ENCODE data around the gene HOPX. TPM values are rescaled to one million over a fixed set of nuclear protein-coding genes. Genes with fewer than 3 reads are reported as not detected.

Gene HOPX
- total RNA-seq, 2 donors from 2014 or later = 12.2 to 117 TPM

DNA sequence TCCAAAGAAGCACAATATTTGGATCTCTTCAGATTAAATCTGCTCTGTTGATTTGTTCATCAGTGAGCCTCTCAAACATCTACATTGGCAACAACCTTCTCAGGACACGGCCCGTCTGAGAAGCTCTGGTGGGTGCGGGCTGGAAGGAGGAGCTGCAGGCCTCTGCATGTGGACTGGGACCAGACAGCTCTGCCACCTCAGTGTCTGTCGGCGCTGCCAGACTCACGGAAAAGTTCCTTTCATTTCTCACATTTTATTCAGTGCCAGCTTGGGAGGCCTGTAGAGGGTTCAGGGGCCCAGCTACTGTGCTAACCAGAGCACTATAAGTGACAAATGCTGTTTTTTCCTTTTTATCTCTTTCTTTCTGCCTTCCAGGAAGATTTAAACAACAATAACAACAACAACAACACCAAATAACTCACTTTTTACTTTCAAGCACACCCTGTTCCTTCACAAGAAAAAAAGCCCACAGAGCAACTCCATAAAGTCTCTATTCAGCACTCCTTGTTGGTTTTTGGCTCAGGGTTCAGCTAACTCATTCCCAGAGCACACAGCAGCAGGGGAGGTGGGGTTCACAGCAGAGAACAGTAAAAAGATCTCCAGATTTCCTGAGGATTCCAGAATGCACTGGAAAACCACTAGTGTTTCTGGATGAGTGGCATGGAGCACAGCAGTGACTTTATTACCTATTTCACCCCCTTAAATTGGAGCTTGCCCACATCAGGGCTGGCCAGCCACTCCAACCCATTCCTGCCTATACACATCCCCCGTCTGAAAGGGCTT, 23.2 kb upstream of the HOPX start:
- no peaks in the 10 kb centered on the region for H3K4me1 ChIP-seq (replicated peaks)
- TF ChIP-seq, protein P1, sequence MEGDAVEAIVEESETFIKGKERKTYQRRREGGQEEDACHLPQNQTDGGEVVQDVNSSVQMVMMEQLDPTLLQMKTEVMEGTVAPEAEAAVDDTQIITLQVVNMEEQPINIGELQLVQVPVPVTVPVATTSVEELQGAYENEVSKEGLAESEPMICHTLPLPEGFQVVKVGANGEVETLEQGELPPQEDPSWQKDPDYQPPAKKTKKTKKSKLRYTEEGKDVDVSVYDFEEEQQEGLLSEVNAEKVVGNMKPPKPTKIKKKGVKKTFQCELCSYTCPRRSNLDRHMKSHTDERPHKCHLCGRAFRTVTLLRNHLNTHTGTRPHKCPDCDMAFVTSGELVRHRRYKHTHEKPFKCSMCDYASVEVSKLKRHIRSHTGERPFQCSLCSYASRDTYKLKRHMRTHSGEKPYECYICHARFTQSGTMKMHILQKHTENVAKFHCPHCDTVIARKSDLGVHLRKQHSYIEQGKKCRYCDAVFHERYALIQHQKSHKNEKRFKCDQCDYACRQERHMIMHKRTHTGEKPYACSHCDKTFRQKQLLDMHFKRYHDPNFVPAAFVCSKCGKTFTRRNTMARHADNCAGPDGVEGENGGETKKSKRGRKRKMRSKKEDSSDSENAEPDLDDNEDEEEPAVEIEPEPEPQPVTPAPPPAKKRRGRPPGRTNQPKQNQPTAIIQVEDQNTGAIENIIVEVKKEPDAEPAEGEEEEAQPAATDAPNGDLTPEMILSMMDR (IDR thresholded peaks at IDR 0.05) = no peak
- TF ChIP-seq POLR2AphosphoS5 (IDR thresholded peaks at IDR 0.05) (no peak), POLR2A (IDR thresholded peaks at IDR 0.05) (no peak)
- no peaks in the 10 kb centered on the region for H3K36me3 ChIP-seq
- H3K27ac ChIP-seq = peak overlapping the region; percentile 27 to 64
- H3K27me3 ChIP-seq (replicated peaks; ENCODE audit: insufficient read depth) = no peaks in the 10 kb centered on the region
- H3K4me3 ChIP-seq = no peak overlapping the region
- DNase-seq (ENCODE audit: low spot score) = peak; percentile 27
- WGBS = 30% methylated on average over 7 of the region's 7 CpGs
- H3K9me3 ChIP-seq = no peaks in the 10 kb centered on the region
- intact Hi-C loops (cut with DNase I) = no loop called here

DNA sequence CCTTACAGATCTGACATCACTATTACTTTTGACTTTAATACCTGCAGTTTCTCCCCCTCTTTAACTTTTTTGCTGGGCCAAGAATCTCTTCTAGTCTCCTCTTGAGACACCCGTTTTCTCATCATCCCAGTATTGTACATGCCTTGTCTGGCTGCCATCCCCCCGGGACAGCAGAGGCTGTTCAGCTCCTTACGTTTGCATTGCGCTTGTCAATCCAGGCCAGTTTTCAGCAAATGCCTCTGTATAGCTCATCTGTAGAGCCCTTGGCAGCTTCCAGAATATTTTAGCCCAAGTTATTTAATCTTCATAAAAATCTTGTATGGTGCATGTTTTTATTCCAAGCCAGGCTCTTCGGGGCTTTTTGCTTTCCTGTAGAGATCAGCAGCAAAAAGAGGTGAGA, 22.3 kb upstream of the HOPX start:
- 34% methylated on average over 5 of the region's 5 CpGs for WGBS

DNA sequence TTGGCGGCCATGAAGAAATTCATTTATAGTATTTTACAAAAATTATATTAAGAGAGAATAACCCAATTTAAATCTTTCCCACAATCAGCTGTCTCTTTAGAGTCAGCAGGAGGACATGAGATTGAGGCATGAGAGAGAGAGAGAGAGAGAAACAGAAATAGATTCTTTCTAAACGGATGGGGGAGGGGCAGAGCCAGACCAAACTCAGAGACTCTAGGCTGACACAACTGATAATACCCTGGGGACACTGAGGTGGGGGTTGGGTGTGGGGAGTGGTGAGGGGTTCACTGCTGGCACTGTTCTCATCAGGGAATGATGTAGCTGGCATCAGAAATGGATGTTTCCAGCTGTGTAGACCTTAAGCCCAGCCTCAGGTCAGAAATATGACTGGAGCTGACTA, 20.5 kb upstream of the HOPX start:
- Histone ChIP-seq H3K9me3 (no peaks in the 10 kb centered on the region), H3K27me3 (replicated peaks; ENCODE audit: insufficient read depth) (no peaks in the 10 kb centered on the region), H3K4me1 (replicated peaks) (no peaks in the 10 kb centered on the region), H3K4me3 (no peak overlapping the region), H3K27ac (no peak overlapping the region), H3K36me3 (no peaks in the 10 kb centered on the region)
- intact Hi-C loops (cut with DNase I) = no loop called here
- TF ChIP-seq POLR2A (IDR thresholded peaks at IDR 0.05) (no peak), POLR2AphosphoS5 (IDR thresholded peaks at IDR 0.05) (no peak)
- TF ChIP-seq, protein P1 (IDR thresholded peaks at IDR 0.05) = no peak
- 86% methylated on average over 2 of the region's 2 CpGs for WGBS
- no peak for DNase-seq (ENCODE audit: low spot score)

More for the DNA sequence above, 22.3 kb upstream of the HOPX start:
- Histone ChIP-seq H3K4me1 (replicated peaks) (no peaks in the 10 kb centered on the region), H3K9me3 (no peaks in the 10 kb centered on the region), H3K27me3 (replicated peaks; ENCODE audit: insufficient read depth) (no peaks in the 10 kb centered on the region), H3K4me3 (no peak overlapping the region), H3K36me3 (no peaks in the 10 kb centered on the region), H3K27ac (peak overlapping the region in 1 of 2 donors; percentile 27)
- intact Hi-C loops (cut with DNase I) = no loop called here
- no peak for DNase-seq (ENCODE audit: low spot score)
- no peak for TF ChIP-seq POLR2AphosphoS5 (IDR thresholded peaks at IDR 0.05)
- TF ChIP-seq POLR2A (IDR thresholded peaks at IDR 0.05) = no peak
- TF ChIP-seq, protein P1 (IDR thresholded peaks at IDR 0.05) = no peak

DNA sequence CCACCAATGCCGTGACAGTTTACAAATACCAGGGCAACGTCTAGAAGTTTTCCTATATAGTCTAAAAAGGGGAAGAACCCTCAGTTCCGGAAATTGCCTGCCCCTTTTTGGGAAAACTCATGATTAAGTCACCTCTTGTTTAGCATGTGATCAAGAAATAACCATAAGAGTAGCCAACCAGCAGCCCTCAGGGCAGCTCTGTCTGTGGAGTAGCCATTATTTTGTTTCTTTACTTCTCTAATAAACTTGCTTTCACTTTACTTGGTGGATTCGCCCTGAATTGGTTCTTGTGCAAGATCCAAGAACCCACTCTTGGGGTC, 20.0 kb upstream of the HOPX start:
- H3K9me3 ChIP-seq = no peaks in the 10 kb centered on the region
- no peak overlapping the region for H3K27ac ChIP-seq
- 93% methylated on average over 4 of the region's 4 CpGs for WGBS
- no peak overlapping the region for H3K4me3 ChIP-seq
- no peak for DNase-seq (ENCODE audit: low spot score)
- no peaks in the 10 kb centered on the region for H3K27me3 ChIP-seq (replicated peaks; ENCODE audit: insufficient read depth)
- no peak for TF ChIP-seq POLR2AphosphoS5 (IDR thresholded peaks at IDR 0.05)
- TF ChIP-seq POLR2A (IDR thresholded peaks at IDR 0.05) = no peak
- TF ChIP-seq, protein P1 (IDR thresholded peaks at IDR 0.05) = no peak
- no peaks in the 10 kb centered on the region for H3K4me1 ChIP-seq (replicated peaks)
- no peaks in the 10 kb centered on the region for H3K36me3 ChIP-seq
- intact Hi-C loops (cut with DNase I) = no loop called here

DNA sequence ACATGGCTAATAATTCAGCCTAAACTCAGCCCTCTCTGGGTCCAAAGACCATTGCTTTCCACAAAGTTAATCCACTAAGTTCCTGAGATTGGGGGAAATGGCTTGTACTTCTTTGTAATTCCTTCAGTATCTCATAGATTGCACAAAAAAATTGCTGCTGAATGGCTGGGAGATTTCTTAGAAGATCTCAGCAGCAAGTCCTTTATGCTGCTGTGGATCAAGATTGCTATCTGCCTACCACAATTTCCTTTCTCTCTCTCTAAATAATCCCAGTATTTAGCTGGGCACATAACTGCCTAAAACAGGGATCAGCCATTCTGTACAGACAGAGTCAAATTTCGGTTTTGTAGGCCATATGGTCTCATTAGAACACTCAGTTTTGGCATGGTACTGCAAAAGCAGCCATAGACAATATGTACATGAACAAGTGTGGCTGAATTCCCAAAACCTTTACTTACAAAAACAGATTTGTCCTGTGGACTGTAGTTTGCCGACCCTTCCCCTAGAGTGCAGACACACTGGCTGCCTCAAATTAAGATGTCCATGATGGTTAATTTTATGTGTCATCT, 18.5 kb upstream of the HOPX start:
- H3K9me3 ChIP-seq = no peaks in the 10 kb centered on the region

More for the DNA sequence above, 18.5 kb upstream of the HOPX start:
- no peak for DNase-seq (ENCODE audit: low spot score)
- no peak overlapping the region for H3K27ac ChIP-seq
- no peaks in the 10 kb centered on the region for H3K36me3 ChIP-seq
- no peak for TF ChIP-seq POLR2A (IDR thresholded peaks at IDR 0.05)
- TF ChIP-seq, protein P1 (IDR thresholded peaks at IDR 0.05) = no peak
- 78% methylated on average over 2 of the region's 2 CpGs for WGBS
- H3K4me1 ChIP-seq (replicated peaks) = no peaks in the 10 kb centered on the region
- no peaks in the 10 kb centered on the region for H3K27me3 ChIP-seq (replicated peaks; ENCODE audit: insufficient read depth)
- no peak overlapping the region for H3K4me3 ChIP-seq
- intact Hi-C loops (cut with DNase I) = no loop called here
